GM13976 (cell line): ENCODE measurements around the gene KIRREL3.

ENCODE experiments used
- DNase-seq: peaks from one replicate; pipeline ENCODE4 v3.0.0; 2012; ENCODE audit warnings: low spot score
- in situ Hi-C: fragments of 300-500 bp; cut with MboI; formaldehyde crosslinking; loops from one replicate; pipeline ENCODE4 v1.12.0; 2022; ENCODE audit warnings: low sequenced_read_pairs, mixed read lengths, inconsistent platforms; ENCODE audit not compliant: unreplicated experiment
- TF ChIP-seq, protein P1 (sequence below): IDR thresholded peaks from 2 replicates; pipeline ENCODE4 v1.5.1; 2012; ENCODE audit warnings: borderline replicate concordance, mild to moderate bottlenecking; ENCODE audit not compliant: insufficient read depth; ENCODE audit errors: extremely low read depth, missing control alignments, control extremely low read depth

Gene KIRREL3

DNA sequence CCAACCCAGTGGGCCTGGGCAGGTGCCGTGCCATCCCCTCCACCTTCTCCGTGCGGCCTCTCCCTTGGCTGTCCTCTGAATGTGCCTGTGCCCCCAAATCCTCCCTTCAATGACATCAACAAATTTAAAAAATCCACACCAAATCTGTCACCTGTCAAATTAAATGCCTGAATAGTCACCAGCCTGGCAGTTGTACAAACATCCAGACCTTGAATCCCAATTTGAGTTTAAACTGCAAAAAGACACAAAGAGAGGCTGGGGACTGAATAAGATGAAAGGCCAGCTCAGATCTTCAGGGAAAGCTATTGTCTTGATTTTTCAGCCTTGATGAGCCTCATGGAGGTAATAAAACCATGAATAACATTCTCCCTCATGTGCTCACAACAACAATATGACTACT is 194.7 kb downstream of the KIRREL3 start:
- in situ Hi-C loops = no loop called here
- no peak for DNase-seq
- TF ChIP-seq, protein P1, sequence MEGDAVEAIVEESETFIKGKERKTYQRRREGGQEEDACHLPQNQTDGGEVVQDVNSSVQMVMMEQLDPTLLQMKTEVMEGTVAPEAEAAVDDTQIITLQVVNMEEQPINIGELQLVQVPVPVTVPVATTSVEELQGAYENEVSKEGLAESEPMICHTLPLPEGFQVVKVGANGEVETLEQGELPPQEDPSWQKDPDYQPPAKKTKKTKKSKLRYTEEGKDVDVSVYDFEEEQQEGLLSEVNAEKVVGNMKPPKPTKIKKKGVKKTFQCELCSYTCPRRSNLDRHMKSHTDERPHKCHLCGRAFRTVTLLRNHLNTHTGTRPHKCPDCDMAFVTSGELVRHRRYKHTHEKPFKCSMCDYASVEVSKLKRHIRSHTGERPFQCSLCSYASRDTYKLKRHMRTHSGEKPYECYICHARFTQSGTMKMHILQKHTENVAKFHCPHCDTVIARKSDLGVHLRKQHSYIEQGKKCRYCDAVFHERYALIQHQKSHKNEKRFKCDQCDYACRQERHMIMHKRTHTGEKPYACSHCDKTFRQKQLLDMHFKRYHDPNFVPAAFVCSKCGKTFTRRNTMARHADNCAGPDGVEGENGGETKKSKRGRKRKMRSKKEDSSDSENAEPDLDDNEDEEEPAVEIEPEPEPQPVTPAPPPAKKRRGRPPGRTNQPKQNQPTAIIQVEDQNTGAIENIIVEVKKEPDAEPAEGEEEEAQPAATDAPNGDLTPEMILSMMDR = no peak

DNA sequence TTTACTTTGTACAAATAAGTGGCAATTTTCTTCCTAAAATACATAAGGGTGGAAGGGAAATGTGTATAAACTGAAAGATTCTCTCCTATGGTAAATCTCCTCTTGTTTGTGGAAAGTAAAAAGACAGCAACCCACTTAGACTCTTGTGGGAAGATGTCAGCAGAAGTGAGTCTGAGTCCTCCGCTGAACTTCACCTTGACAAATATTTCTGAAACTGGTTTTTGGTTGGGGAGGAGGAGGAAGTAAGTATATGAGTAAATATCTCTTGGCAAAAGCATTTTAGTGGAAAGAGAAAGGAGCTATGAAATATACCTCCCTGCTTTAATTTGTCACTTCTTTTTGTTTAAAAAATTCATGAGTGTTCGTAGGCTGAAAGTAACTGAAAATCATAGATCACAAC is 196.2 kb downstream of the KIRREL3 start:
- DNase-seq = no peak
- TF ChIP-seq, protein P1 = no peak
- in situ Hi-C loops = no loop called here

DNA sequence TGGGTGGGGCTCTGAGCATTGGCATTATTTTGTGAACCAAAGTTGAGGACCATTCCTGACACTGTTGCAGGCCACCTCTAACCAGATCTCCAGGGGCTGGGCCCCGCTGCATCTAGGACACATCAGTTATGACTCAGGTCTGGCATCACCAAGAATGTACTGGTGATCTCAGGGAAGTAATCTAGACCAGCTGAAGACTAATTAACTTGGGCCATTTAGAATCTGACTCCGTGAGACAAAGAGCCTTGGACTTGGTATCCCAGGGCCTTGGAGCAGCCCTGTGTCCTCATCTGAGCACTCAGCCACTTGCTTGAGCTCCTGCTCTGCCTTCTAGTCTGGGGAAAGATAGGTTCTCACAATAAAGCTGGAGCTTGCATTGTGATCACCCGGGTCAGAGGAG is 200.6 kb downstream of the KIRREL3 start:
- in situ Hi-C loops = no loop called here
- no peak for DNase-seq
- TF ChIP-seq, protein P1 = no peak

DNA sequence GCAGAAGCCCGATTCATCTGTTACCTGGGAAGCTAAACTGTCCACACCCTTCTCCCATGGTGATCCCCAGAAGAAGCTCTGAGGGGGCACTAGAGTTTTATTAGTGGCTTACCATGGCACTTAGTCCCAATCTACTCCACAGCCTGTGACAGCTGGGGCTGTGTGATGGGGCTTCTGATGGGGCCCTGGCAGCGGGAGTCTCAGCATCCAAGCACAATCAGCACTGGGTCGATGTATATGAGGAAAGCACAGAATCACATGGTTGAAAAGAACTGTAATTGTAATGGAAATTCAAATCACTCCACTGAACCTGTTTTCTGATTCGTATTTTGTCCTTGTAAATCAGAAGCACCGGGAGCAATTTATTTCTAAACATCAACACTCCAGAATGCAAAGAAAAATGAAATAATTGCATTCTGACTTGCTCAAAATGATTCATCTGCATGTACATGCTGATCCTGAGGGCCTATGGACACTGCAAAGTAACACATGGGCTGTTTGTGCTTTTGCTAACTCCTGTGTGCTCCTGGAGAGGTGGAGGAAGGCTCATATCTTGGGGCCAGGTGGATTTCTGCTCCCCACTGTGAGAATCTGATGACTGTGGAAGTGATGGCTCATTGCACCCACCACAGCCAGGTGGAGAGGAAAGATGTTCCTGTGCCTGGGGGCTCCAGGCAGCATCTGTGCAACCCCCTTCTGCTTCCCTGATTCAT is 203.0 kb downstream of the KIRREL3 start:
- in situ Hi-C loops = no loop called here
- no peak for DNase-seq
- TF ChIP-seq, protein P1 = no peak

DNA sequence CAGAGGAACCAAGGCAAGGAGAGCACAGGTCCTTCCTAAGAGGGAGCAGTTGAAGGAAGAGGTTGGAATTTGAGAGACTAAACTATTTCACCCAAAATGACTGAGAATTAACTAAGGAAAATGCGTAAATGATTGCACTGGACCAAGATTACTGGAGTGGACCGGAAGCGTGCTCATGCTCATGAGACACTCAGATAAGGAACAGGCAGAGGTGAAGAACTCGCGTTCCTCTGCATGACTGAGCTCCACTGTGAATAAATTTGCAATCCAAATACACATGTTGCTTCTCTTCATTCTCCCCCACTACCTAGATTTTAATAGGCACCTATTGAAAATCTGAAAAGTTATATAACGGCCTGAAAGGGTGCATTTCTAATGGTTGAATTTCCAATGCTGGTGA is 207.0 kb downstream of the KIRREL3 start:
- no peak for DNase-seq
- in situ Hi-C loops = no loop called here
- TF ChIP-seq, protein P1 = no peak

DNA sequence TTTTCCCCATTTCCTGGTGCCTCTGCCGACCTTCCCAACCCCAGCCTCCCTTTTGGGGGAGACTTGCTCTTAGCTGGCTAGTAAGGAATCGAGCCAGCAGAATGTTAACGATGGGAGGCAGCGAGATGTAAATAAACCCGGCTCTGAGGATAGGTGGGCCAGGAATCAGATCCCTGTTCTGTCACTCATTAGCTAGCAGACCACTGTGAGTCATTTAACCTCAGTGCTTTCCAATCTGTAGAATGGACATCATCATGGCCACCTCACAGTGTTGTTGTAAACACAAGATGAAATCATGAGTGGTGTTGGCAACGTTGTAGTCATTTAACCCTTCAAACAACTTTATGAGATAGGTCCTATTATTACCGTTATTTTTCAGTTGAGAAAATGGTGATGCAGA is 208.6 kb downstream of the KIRREL3 start:
- no peak for DNase-seq
- in situ Hi-C loops = no loop called here
- TF ChIP-seq, protein P1 = no peak
